ENCODE measurements around the gene MEGF11.

GRCh38 chr15:66042624-66043023 is 210.9 kb downstream of the MEGF11 start:
- TF ChIP-seq POLR2AphosphoS5 (IDR thresholded peaks at IDR 0.05; ENCODE audit: insufficient read depth in 1 of 2, low read depth in 1 of 2) (no peak), CTCF (IDR thresholded peaks at IDR 0.05) (no peak), POLR2A (IDR thresholded peaks at IDR 0.05) (no peak)
